ENCODE measurements around the gene EPHB1.

Gene EPHB1

DNA sequence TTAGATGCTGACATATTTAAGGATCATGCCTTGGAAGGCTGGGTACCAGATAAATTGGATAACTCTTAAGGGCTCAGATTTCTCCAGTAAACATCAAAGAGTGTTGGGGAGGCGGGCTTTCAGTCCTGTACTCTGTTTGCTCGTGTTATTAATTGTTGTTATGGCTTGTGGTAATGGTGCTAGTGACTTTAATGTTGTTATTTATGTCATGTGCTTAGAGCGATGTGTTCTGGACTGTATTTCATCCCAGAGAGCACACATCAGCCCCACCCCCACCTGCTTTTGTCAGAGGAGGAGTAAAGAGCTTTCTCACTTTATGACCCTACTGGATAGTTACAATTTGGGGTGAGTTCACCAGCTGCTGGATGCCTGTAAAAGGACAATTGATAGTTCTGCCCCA is 386.3 kb downstream of the EPHB1 start:
- no peak overlapping the region for H3K4me3 ChIP-seq (ENCODE audit: low read depth, low read length)

DNA sequence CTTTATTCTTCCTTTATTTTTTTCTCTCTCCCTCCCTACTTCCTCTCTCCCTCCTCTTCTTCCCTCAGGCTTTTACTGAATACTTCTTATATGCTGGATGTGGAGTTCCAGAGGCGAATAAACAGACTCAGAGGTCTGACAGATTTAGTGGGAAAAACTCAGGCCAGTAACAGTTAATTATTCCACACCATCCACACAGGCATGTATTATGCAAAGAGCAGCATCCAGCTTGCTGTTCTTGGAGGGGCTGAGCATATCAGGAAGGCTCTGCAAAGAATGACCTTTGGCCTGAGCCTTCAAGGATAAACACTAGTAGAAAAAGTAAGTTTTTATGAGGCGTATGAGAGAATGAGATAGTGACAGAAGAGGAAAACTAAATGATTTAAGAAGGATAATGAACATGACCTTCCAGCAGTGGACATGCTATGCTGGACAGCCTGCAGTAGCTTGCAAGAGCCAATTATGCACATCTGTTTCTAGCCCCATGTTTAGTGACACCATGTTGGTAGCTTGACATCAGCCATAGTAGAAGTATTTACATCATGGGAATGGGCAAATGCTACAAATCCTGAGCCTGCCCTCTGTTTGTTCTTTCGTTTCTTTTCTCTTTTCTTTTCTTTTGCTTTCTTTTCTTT is 387.4 kb downstream of the EPHB1 start:
- H3K4me3 ChIP-seq (ENCODE audit: low read depth, low read length), result no peak overlapping the region

DNA sequence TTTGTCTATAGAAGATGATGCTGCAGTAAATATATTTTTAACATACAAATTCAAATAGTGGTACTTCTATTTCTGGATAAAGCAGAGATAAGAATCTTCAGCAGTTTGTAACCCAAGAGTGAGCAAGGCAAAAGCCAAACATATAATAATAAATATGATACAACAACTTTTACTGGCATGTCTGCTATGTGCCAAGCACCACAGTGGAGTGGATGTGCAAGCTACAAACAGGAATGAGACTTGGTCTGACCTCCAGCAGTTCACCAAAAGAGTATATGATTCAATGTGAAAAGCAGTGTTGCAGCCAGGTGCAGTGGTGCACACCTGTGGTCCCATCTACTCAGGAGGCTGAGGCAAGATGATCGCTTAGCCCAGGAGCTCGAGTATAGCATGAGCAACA is 395.6 kb downstream of the EPHB1 start:
- no peak overlapping the region for H3K4me3 ChIP-seq (ENCODE audit: low read depth, low read length)

DNA sequence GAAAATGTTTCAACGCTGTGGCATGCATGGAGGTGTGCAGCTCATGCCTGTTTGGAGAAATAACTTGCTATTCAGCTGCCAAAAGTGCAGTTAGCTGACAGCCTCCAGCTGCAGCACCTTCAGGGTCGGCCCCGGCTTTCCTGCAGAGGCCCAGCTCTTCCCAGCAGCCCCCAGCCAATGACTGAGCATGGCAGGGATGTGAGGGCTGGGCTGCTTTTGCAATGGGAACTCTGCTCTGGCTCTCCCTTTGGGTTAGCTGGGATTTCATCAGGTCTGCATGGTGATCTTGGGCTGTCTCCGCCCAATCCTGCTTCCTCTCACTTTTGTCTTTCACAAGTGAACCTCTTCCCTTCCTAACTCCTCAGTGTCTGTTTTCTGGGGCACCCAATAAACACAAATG is 396.6 kb downstream of the EPHB1 start:
- H3K4me3 ChIP-seq (ENCODE audit: low read depth, low read length), result no peak overlapping the region

DNA sequence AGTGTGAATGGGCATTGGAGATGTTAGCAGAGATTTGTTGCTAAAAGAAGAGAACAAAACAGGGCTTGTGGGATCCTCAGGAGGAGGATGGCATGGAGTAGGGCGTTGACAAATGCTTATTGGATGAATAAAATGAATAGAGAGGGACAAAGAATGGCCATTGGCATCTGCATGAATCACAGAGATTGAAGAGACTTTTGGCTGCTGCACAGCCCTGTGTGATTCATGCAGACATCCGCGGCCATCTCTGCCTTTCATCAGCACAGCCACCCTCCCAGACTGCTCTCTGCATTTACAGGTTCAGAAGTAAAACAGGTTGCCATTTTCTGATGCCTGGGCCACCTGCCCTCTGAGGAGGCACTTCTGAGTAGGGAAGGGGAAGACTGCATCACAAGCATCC is 397.9 kb downstream of the EPHB1 start:
- no peak overlapping the region for H3K4me3 ChIP-seq (ENCODE audit: low read depth, low read length)

DNA sequence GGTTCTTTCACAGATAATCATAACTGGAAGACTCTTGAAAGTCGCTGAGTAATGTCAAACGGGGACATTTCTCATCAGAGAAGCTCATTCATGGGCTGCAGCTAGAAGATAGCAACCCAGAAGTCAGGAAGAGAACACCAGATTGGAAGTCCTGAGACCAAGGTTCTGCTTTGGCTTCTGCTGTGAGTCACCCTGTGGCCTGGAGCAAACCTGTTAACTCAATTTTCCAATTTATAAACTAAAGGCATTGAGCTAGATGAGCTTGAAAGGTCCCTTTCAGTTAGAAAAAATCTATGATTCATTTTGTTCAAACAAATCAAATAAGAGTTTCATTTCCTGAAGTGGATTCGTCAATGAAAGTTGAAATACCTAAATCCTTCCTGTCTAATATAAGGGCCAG is 402.2 kb downstream of the EPHB1 start:
- no peak overlapping the region for H3K4me3 ChIP-seq (ENCODE audit: low read depth, low read length)

DNA sequence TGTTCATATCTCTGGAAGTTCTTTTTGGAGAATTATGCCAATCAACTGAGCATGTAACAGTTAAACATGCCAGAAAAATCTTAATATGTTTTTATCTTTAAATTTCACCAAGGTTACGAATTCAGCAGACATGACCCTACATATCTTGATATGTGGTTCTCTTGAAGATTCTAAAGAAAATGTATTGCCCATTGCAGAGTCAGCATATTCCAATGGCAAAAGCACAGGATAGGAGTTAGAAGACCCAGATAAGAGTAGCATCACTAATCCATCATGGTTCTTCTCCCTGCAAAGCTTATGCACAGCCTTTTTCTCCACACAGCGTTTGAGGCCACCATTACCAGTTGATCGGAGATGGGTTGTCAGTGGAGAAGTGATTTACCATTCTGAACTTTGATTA is 402.8 kb downstream of the EPHB1 start:
- H3K4me3 ChIP-seq (ENCODE audit: low read depth, low read length), result no peak overlapping the region

DNA sequence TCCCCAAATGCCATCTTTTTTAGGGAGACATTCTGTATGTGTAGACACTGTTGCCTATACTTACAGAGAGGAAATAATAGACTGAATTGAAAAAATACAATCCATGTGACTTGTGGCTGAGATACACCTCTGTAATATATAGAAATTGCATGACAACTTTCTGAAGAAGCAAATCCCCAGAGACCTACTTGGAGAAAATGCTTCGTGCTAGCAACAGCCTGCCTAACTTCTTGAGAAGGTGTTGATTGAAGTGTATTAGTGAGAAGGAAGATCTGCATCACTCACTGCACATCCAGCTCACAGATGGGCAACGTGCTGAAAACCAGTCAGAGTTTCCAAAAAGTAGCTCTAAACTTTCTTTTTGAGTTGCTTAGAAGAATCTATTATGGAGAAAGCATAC is 404.1 kb downstream of the EPHB1 start:
- H3K4me3 ChIP-seq (ENCODE audit: low read depth, low read length), result no peak overlapping the region

DNA sequence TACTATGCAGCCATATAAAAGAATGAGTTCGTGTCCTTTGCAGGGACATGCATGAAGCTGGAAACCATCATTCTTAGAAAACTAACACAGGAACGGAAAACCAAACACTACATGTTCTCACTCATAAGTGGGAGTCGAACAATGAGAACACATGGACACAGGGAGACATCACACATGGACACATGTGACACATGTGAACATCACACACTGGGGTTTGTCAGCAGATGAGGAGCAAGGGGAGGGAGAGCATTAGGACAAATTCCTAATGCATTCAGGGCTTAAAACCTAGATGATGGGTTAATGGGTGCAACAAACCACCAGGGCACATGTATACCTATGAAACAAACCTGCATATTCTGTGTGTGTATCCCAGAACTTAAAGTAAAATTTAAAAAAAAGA is 408.0 kb downstream of the EPHB1 start:
- H3K4me3 ChIP-seq (ENCODE audit: low read depth, low read length), result no peak overlapping the region

DNA sequence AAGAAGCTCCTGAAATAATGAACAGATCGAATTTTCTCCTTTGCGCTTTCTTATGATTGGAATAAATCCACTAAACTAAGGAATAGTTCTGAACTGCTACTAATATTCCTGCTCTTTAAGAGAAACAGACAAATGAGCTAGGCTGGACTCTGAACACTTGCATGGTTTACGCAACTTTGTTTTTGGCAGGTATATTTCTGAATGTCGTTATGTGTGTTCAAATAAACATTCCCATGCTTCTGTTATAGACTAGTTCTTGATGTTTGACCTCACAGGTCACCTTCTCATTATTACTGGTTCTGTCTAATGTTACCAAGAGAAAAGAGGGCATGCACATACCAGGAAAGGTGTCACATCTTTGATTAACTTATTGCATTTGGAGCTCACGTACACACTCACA is 418.2 kb downstream of the EPHB1 start:
- H3K4me3 ChIP-seq (ENCODE audit: low read depth, low read length), result no peak overlapping the region

DNA sequence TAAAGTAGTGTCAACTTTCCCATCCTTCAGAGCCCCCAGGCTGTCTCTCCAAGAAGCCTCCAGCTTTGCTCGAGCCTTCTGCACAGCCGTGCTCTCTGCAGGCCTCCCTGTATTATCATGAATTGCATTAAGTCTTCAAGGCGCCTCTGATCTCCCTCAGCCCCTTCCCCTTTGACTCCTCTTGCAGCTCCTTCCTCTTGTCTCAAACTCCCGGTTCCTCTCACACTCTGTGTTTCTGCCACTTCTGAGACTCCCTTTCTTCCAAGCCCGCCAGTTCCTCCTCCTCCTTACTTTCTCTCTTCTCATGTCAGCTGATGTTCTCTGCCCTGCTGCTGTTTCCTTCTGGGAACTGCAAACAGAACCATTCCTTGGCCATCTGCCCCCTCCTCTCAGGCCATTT is 418.8 kb downstream of the EPHB1 start:
- H3K4me3 ChIP-seq (ENCODE audit: low read depth, low read length), result no peak overlapping the region

DNA sequence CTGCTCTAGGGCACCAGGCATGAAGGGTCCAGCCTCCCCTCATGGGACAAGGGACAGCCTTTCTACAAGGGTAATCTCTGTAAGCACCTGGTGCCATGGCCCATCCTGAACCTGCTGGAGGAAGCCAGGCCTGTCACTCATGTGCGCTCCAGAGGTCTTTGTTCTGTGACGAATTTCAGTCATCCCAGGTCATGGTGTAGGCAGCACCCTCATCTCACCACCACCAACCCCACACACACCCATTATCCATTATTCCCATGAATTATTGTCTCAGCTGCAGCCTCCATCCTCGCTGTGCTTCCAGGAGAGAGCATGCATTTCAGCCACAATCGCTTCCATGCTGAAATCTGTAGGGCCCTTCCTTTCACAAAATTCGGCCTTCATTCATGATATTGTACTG is 419.3 kb downstream of the EPHB1 start:
- H3K4me3 ChIP-seq (ENCODE audit: low read depth, low read length), result no peak overlapping the region

DNA sequence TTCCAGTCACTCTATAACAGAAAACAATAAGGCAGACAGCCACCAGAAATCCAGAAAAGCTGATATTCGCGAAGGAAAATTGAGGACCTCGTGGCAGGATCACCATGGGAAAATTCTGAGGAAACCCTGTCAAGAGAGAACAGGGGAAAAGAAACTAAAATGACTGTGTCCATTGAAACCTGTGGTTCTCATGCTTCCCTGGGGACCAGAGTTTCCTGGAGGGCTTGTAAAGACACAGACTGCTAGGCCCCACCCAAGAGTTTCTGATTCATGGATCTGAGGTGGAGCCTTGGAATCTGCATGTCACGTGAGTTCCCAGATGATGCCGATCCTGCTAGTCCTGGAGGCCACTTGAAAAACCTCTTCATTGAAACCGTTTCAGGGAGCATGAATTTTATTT is 420.5 kb downstream of the EPHB1 start:
- H3K4me3 ChIP-seq (ENCODE audit: low read depth, low read length), result no peak overlapping the region

DNA sequence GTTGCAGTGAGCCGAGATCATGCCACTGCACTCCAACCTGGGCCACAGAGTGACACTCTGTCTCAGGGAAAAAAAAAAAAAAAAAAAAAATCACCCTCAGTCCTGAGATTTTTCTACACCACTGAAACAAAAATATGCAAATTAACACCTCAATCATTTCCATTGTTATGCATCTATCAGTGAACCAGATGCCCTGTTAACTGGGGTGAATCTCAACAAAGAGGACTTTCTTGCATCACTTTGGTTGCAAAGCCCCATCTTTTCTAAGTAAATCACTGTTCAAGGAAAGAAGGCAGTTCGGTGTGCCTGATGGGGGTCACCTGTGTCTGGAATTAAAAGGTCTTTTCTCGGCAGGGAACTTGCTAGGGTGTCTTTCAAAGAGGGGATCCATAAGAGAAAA is 421.6 kb downstream of the EPHB1 start:
- H3K4me3 ChIP-seq (ENCODE audit: low read depth, low read length), result no peak overlapping the region

DNA sequence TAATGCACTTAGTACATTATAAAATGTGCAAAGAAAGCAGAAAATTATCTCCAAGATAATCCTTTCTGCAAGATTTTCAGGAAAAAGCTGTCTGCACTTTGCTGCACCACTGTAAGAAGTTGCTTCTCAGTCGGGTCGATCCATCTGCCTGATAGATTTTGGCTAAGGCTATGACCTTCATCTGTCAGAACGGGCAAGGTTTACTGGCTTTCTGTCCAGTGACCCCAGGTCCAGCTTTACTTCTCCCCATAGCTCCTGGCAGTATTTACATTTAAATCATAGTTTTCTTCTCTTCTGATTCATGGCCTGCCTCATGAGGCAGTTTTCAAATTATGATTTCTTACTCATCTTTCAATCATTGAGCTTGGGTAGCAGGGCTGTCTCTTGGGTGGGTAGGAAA is 422.7 kb downstream of the EPHB1 start:
- no peak overlapping the region for H3K4me3 ChIP-seq (ENCODE audit: low read depth, low read length)

DNA sequence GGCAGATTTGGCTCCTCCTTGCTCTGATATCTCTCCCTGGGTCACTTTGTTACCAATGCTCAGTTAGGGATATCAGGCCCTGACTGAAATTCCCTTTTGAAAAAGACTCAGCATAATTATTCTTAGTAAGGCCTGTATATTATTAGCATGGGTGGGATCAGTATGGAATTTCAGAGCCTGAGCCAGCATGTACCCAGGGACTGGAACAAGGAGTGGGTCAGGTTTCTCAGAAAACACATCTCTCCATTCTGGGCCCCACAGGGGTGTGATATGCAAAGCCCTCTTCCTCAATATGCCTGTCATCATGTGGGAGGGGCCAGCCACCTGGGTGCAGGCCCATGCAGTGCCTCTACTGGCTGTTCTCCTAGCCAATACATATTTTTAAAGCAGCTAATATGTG is 423.2 kb downstream of the EPHB1 start:
- H3K4me3 ChIP-seq (ENCODE audit: low read depth, low read length), result no peak overlapping the region

DNA sequence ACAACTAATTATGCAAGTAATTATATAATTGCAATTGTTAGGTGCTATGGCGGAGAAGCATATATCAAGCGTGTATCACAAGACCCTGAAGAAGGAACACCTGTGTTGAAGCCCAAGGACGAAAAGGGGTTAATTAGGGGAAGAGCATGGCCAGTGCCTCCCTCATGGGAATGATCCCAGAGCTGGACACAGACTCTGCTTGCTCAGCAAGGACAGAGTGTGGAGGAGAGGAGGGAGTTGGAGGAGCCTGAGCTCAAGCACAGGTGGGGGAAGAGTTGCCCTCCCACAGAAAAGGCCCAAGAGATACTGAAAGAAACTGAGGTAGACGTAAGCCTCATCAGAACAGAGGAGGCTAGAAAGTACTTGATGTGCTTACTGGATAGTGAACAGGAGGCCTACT is 423.7 kb downstream of the EPHB1 start:
- no peak overlapping the region for H3K4me3 ChIP-seq (ENCODE audit: low read depth, low read length)

DNA sequence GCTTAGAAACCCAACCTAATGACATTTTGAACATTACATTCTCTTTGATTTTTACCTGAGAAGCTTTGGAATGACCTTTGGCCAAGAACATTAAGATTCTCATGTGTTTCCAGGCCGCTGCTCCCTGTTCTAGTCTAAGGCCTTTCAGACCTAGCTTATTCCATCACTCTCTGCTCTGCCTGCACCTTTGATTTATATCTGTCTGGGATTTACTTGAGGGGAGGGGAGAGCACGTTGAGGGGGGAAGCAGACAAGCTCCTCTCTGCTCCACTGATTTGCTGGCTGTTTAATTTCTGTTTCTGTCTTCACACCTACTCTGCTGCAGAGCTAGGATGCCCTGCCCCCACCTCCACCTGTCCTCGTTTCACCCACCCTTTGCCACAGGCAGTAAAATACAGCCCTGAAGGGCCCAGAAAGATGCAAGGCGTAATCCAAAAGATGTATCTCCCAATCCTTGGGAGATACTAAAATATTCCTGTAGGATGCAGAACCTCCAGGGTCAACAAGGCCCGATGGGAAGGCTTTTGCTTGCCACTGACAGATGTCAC is 429.8 kb downstream of the EPHB1 start:
- H3K4me3 ChIP-seq (ENCODE audit: low read depth, low read length), result no peak overlapping the region

DNA sequence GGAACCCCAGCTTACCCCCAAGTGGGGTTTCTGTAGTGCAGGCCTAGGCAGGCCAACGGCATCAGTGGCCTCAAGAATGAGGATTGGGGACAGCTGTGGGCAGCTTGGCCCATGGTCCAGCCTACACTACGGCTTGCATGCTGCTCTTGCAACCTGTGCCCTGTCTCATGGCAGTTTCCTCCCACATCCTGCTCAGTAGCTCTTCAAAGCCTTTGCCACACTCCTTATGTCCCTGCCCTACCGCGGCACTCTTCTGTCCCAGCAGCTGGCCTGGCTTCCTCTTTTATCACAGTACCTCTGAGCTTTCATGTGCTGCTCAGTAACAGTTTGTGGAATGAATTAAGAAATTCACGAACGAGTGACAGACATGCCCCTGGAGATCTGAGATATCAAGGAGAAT is 431.0 kb downstream of the EPHB1 start:
- H3K4me3 ChIP-seq (ENCODE audit: low read depth, low read length), result no peak overlapping the region

DNA sequence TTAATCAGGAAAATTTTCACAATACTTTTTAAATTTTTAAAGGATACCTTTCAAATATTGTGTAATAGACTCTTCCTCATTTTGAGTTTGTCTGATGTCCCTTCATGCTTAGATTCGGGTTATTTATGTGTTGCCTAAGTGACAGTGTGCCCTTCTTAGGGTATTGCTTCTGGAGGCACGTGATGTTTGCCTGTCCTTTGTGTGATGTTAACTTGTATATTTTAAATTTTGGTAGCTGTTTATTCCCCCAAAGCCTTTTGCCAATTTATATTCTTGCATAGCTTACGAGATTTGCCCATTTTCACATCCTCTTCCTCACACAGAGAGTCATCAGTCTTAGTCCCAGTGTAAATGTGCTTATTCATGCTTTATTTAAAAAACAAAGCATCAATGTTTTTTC is 433.1 kb downstream of the EPHB1 start:
- no peak overlapping the region for H3K4me3 ChIP-seq (ENCODE audit: low read depth, low read length)

DNA sequence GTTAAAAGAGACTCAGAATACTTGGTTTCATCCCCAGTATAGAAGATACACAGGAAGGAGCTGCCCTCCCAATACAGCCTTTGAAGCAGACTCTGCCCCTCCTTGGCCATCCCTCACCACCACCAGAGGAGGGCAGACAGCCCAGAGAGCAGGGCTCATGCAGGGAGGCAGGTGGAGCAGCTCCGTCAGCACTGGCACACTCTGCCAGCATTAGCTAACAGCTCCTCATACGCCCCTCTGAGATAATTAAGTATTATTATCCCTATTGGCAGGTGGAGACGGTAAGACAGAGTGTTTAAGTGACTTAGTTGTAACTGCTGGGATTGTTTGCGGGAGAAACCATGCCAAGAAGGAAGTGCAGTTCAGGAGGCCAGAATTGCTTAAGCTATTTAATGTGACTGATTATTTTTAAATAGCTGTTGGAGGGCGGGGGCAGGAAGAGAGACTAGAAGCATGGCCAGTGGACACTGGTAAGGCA is 434.0 kb downstream of the EPHB1 start:
- no peak overlapping the region for H3K4me3 ChIP-seq (ENCODE audit: low read depth, low read length)

DNA sequence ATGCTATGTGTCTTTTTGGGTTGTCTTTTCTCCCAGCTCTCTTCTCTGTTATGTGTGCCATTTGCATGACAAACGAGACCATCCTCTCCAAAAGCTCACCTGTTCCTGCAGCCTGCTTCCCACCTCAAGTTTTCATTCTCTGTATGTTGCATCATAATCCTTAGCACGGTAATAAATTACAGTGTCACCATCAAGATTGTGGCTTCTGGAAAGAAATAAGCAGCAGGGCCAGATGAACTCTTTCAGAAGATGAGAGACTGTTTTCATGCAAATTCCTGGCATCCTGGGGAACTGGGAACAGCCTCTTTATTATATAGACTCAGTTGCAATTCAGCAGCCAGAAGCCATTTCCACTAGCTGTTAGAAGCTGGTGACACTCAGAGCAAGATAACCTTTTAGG is 436.7 kb downstream of the EPHB1 start:
- H3K4me3 ChIP-seq (ENCODE audit: low read depth, low read length), result no peak overlapping the region

DNA sequence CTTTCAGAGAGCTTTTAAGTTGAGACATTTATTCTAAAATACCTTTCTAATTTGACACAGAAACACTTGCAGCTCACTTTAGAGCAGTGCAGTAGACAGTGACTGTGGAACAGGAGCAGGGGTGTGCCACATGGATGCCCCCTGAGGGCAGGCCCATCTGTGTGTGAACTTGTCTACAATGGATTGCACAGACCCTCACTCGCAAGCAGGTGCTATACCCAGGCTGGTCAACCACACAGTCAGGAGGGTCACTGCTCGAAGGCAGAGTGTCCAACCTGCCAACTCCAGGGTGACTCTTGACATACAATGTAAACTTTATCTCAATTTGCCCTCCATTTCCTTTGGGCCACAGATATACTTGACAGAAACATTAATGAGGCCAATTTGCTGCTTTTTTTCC is 437.2 kb downstream of the EPHB1 start:
- no peak overlapping the region for H3K4me3 ChIP-seq (ENCODE audit: low read depth, low read length)
